IMR-90 (cell line): ENCODE measurements around the gene CFAP43. TPM values are rescaled to one million over a fixed set of nuclear protein-coding genes. Genes with fewer than 3 reads are reported as not detected.
A peak's percentile ranks its signal among the peaks of the same experiment; 100 is the strongest.

Source experiments
- ATAC-seq: fragments of 200-7000 bp; cut with Tn5 transposase; 2 replicates; pipeline ENCODE4 v1.9.1; 2020; ENCODE audit warnings: low read depth, mild to moderate bottlenecking, moderate library complexity
- BruUV-seq: library from RNA; stranded (reverse); fragments of 400-500 nt; replicated peaks from 2 replicates; lab custom pipeline; 2021; lab: Mats Ljungman, UMichigan
- CTCF ChIA-PET: fragments of 300-600 bp; formaldehyde crosslinking; extraction: SDS; loops from one replicate; lab custom pipeline; 2021; ENCODE audit warnings: antibody characterized with exemption; lab: Yijun Ruan, JAX
- POLR2A ChIA-PET: fragments of 300-600 bp; sonication (Branson Sonifier 250); formaldehyde crosslinking; loops from one replicate; lab custom pipeline; 2022; ENCODE audit warnings: antibody characterized with exemption; ENCODE audit not compliant: unreplicated experiment; lab: Charles Lee
- DNase-seq: peaks from one replicate; pipeline ENCODE4 v3.0.0; 2013
- H2AFZ ChIP-seq: replicated peaks from 2 replicates; pipeline ENCODE3; 2013; ENCODE audit warnings: low read length, mild to moderate bottlenecking; ENCODE audit not compliant: poor library complexity
- H2AK5ac ChIP-seq: 2 replicates; pipeline ENCODE4 v1.6.1; 2013; ENCODE audit warnings: low read depth, low read length, inconsistent platforms
- H2AK9ac ChIP-seq: replicated peaks from 2 replicates; pipeline ENCODE3; 2013; ENCODE audit warnings: mild to moderate bottlenecking, low read depth, low read length, moderate library complexity; ENCODE audit not compliant: poor library complexity
- H2BK120ac ChIP-seq: 2 replicates; pipeline ENCODE4 v1.6.1; 2013; ENCODE audit warnings: low read depth, low read length, inconsistent platforms
- H2BK15ac ChIP-seq: 3 replicates; pipeline ENCODE4 v1.6.1; 2013; ENCODE audit warnings: low read depth, low read length, inconsistent platforms
- H2BK20ac ChIP-seq: 2 replicates; pipeline ENCODE4 v1.6.1; 2013; ENCODE audit warnings: low read depth, mild to moderate bottlenecking, inconsistent platforms, low read length, moderate library complexity
- H2BK5ac ChIP-seq: 2 replicates; pipeline ENCODE4 v1.6.1; 2013; ENCODE audit warnings: mild to moderate bottlenecking, low read depth, low read length, inconsistent platforms; ENCODE audit not compliant: poor library complexity, severe bottlenecking
- H3K14ac ChIP-seq: replicated peaks from 2 replicates; pipeline ENCODE4 v1.6.1; 2013; ENCODE audit warnings: low read depth, low read length, inconsistent platforms
- H3K18ac ChIP-seq: 2 replicates; pipeline ENCODE4 v1.6.1; 2013; ENCODE audit warnings: low read depth, low read length, control low read depth
- H3K23ac ChIP-seq: 2 replicates; pipeline ENCODE4 v1.6.1; 2013; ENCODE audit warnings: low read depth, low read length, inconsistent platforms
- H3K27ac ChIP-seq: 2 replicates; pipeline ENCODE4 v1.5.1; 2013; ENCODE audit warnings: mild to moderate bottlenecking, control low read depth, low read length; ENCODE audit not compliant: insufficient read depth
- H3K27me3 ChIP-seq: 2 replicates; pipeline ENCODE4 v1.6.1; 2013; ENCODE audit warnings: low read length; ENCODE audit not compliant: control insufficient read depth, insufficient read depth
- H3K36me3 ChIP-seq: 2 replicates; pipeline ENCODE4 v1.6.1; 2013; ENCODE audit warnings: low read length, mixed read lengths; ENCODE audit not compliant: control insufficient read depth, insufficient read depth
- H3K4ac ChIP-seq: 2 replicates; pipeline ENCODE4 v1.6.1; 2013; ENCODE audit warnings: low read depth, low read length, inconsistent platforms
- H3K4me1 ChIP-seq: 2 replicates; pipeline ENCODE4 v1.6.1; 2013; ENCODE audit warnings: low read length, mixed read lengths; ENCODE audit not compliant: control insufficient read depth, insufficient read depth
- H3K4me2 ChIP-seq: 2 replicates; pipeline ENCODE4 v1.6.1; 2013; ENCODE audit warnings: low read depth, mild to moderate bottlenecking, control low read depth, low read length, moderate library complexity
- H3K4me3 ChIP-seq: 2 replicates; pipeline ENCODE4 v1.5.1; 2013; ENCODE audit warnings: low read depth, mild to moderate bottlenecking, control low read depth, low read length, moderate library complexity; ENCODE audit not compliant: insufficient read depth
- H3K56ac ChIP-seq: 2 replicates; pipeline ENCODE4 v1.6.1; 2013; ENCODE audit warnings: low read length, inconsistent platforms; ENCODE audit not compliant: insufficient read depth; ENCODE audit errors: extremely low read depth
- H3K79me1 ChIP-seq, 2 experiments: 2 replicates each; pipeline ENCODE4 v1.6.1; 2013; ENCODE audit warnings: low read length in 2 of 2, inconsistent platforms in 1 of 2, low read depth in 1 of 2
- H3K9ac ChIP-seq: 2 replicates; pipeline ENCODE4 v1.6.1; 2013; ENCODE audit warnings: low read depth, low read length, control low read depth
- H3K9me1 ChIP-seq: 2 replicates; pipeline ENCODE4 v1.6.1; 2013; ENCODE audit warnings: low read length, inconsistent platforms; ENCODE audit not compliant: insufficient read depth
- H3K9me3 ChIP-seq: 2 replicates; pipeline ENCODE4 v1.6.1; 2013; ENCODE audit warnings: low read length; ENCODE audit not compliant: control insufficient read depth, insufficient read depth
- H4K20me1 ChIP-seq: 2 replicates; pipeline ENCODE4 v1.6.1; 2013; ENCODE audit warnings: low read length, inconsistent platforms; ENCODE audit not compliant: insufficient read depth
- H4K5ac ChIP-seq: 2 replicates; pipeline ENCODE4 v1.6.1; 2013; ENCODE audit warnings: mild to moderate bottlenecking, low read depth, low read length, control low read depth
- H4K8ac ChIP-seq, 2 experiments: 2 replicates each; pipeline ENCODE4 v1.6.1; 2013; ENCODE audit warnings: low read depth in 2 of 2, low read length in 2 of 2, control low read depth in 1 of 2, inconsistent platforms in 1 of 2
- H4K91ac ChIP-seq: 2 replicates; pipeline ENCODE4 v1.6.1; 2013; ENCODE audit warnings: low read depth, low read length, inconsistent platforms; ENCODE audit not compliant: insufficient read depth
- CEBPB ChIP-seq: IDR thresholded peaks from 2 replicates; pipeline ENCODE4 v1.6.1; 2012; ENCODE audit warnings: low read depth, low read length, improper control_type of control experiment
- POLR2A ChIP-seq: IDR thresholded peaks from 2 replicates; pipeline ENCODE4 v1.6.1; 2012; ENCODE audit warnings: mild to moderate bottlenecking, low read depth, low read length
- RFX5 ChIP-seq: IDR thresholded peaks from 2 replicates; pipeline ENCODE4 v1.8.0; 2012; ENCODE audit warnings: low read depth, mild to moderate bottlenecking, low read length, moderate library complexity
- WGBS, 2 experiments: methylation state at CpG; one replicate each; pipeline versions ENCODE4 v1.1.5 to v1.1.7; 2013; ENCODE audit warnings: missing lambda C conversion rate in 2 of 2; ENCODE audit not compliant: insufficient read length in 1 of 2; ENCODE audit errors: extremely low coverage in 2 of 2; 5-methylcytosine and 5-hydroxymethylcytosine counted together
- dilution Hi-C: fragments of 300-500 bp; cut with HindIII; formaldehyde crosslinking; loops from one replicate; pipeline ENCODE4 v1.14.3; 2018; ENCODE audit warnings: low sequenced_read_pairs; ENCODE audit not compliant: unreplicated experiment
- in situ Hi-C: fragments of 300-500 bp; cut with MboI; formaldehyde crosslinking; loops from 3 replicates; pipeline ENCODE4 v1.14.3; 2019; ENCODE audit warnings: low sequenced_read_pairs, inconsistent platforms, mixed read lengths
- intact Hi-C: fragments of 100-400 bp; cut with micrococcal nuclease; formaldehyde crosslinking; loops from 2 replicates; pipeline ENCODE4 v1.10.0; 2022
- polyA plus RNA-seq, 3 experiments: library from polyadenylated mRNA; depleted of rRNA; stranded (reverse); fragments of >200 nt; gene quantifications; 2 replicates each; pipeline ENCODE4 v1.2.3, GENCODE V29; 2012; ENCODE audit warnings: low replicate concordance in 1 of 3
- total RNA-seq: library from RNA; depleted of rRNA; stranded (reverse); fragments of >200 nt; gene quantifications from 2 replicates; pipeline ENCODE4 v1.2.3, GENCODE V29; 2012

Gene CFAP43
- total and polyA plus RNA-seq, 2 of the 4 experiments (the other 2 are of a cell fraction), result under 0.01 to 0.05 TPM

DNA sequence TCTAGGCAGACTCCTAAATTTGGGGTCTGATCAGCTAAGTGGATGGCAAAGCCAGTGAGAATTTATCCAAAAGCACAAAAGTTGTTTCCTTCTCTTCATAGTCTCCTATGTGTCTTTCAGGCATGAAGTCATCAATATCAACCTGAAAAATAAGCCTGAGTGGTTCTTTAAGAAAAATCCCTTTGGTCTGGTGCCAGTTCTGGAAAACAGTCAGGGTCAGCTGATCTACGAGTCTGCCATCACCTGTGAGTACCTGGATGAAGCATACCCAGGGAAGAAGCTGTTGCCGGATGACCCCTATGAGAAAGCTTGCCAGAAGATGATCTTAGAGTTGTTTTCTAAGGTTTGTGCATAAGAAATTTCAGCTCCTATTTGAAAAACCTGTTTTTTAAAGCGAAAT lies 27.3 kb upstream of the CFAP43 start:
- Histone ChIP-seq H2AFZ (no peak overlapping the region), H3K27me3 (no peaks in the 10 kb centered on the region), H3K9me3 (no peaks in the 10 kb centered on the region), H3K4me3 (no peak overlapping the region), H2BK120ac (no peak overlapping the region), H3K4me2 (no peak overlapping the region), H2BK5ac (peak overlapping the region; percentile 70), H3K36me3 (peaks cover 35% of the 10 kb centered on the region), H2BK20ac (no peak overlapping the region), H4K5ac (no peak overlapping the region), H3K79me1 (peaks cover 21 to 47% of the 10 kb centered on the region in 2 experiments), H2AK5ac (no peak overlapping the region), H4K8ac (no peak overlapping the region), H2AK9ac (no peak overlapping the region), H3K4me1 (peaks cover 9% of the 10 kb centered on the region), H4K91ac (no peak overlapping the region), H3K4ac (no peak overlapping the region), H3K56ac (no peak overlapping the region), H3K9ac (no peak overlapping the region), H3K9me1 (peaks cover 14% of the 10 kb centered on the region; the same call in 1 of the 2 replicates), H4K20me1 (peaks cover 43% of the 10 kb centered on the region; the same call in 1 of the 2 replicates), H3K23ac (peak overlapping the region; percentile 50; the same call in 1 of the 2 replicates), H3K27ac (no peak overlapping the region), H2BK15ac (no peak overlapping the region), H3K18ac (no peak overlapping the region), H3K14ac (no peak overlapping the region)
- POLR2A ChIA-PET, result no interaction called here
- TF ChIP-seq RFX5, result no peak
- TF ChIP-seq POLR2A, result 0 out of 2 replicates have a peak, but pooled peaks have one; percentile 24
- TF ChIP-seq CEBPB, result no peak
- CTCF ChIA-PET, result no interaction called here
- ATAC-seq (no peak), DNase-seq (no peak)
- WGBS, 2 experiments, result no CpG with 5 or more reads among the region's 3 CpGs
- BruUV-seq, result no TSS peak
- dilution Hi-C loops (no loop called here), in situ Hi-C loops (no loop called here), intact Hi-C loops (loop anchor here (1.0 kb wide), 1 partner anchor 29 kb away; no protein-coding TSS in a partner anchor)
